Measurements from ENCODE around the gene MX1.

DNA sequence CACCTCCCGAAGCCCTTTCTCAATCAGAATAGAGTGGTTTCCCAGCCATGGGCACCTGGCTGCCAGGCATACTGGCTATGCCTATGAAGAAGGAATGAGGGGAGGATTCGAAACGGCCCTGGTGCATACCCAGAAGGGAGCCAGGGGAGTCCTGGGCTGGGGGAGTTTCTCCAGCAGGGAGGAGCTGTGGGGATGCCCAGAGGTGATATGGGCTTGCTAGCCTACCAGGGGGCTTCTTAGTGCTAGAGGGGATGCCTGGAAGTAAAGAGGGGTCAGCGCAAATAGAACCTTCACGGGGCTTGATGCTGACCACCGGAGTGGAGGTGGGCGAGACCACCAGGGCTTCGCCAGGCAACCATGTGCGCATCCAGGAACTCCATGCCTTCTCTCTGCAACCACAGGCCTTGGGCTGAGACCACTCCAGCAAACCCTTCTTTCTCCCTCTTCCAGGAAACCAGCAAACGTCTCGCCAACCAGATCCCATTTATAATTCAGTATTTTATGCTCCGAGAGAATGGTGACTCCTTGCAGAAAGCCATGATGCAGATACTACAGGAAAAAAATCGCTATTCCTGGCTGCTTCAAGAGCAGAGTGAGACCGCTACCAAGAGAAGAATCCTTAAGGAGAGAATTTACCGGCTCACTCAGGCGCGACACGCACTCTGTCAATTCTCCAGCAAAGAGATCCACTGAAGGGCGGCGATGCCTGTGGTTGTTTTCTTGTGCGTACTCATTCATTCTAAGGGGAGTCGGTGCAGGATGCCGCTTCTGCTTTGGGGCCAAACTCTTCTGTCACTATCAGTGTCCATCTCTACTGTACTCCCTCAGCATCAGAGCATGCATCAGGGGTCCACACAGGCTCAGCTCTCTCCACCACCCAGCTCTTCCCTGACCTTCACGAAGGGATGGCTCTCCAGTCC is 18.2 kb upstream of the MX1 start:
- TF ChIP-seq, protein P1, sequence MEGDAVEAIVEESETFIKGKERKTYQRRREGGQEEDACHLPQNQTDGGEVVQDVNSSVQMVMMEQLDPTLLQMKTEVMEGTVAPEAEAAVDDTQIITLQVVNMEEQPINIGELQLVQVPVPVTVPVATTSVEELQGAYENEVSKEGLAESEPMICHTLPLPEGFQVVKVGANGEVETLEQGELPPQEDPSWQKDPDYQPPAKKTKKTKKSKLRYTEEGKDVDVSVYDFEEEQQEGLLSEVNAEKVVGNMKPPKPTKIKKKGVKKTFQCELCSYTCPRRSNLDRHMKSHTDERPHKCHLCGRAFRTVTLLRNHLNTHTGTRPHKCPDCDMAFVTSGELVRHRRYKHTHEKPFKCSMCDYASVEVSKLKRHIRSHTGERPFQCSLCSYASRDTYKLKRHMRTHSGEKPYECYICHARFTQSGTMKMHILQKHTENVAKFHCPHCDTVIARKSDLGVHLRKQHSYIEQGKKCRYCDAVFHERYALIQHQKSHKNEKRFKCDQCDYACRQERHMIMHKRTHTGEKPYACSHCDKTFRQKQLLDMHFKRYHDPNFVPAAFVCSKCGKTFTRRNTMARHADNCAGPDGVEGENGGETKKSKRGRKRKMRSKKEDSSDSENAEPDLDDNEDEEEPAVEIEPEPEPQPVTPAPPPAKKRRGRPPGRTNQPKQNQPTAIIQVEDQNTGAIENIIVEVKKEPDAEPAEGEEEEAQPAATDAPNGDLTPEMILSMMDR (IDR thresholded peaks at IDR 0.05): no peak
- TF ChIP-seq POLR2A (IDR thresholded peaks at IDR 0.05): no peak

Measured in thyroid gland (tissue), 4 donors.